ENCODE measurements around the gene PALB2. TPM values are rescaled to one million over a fixed set of nuclear protein-coding genes. Genes with fewer than 3 reads are reported as not detected.

The PALB2 gene
- 10 to 100 TPM; 22.1 to 27.3 (median 22.9) TPM for total RNA-seq

DNA sequence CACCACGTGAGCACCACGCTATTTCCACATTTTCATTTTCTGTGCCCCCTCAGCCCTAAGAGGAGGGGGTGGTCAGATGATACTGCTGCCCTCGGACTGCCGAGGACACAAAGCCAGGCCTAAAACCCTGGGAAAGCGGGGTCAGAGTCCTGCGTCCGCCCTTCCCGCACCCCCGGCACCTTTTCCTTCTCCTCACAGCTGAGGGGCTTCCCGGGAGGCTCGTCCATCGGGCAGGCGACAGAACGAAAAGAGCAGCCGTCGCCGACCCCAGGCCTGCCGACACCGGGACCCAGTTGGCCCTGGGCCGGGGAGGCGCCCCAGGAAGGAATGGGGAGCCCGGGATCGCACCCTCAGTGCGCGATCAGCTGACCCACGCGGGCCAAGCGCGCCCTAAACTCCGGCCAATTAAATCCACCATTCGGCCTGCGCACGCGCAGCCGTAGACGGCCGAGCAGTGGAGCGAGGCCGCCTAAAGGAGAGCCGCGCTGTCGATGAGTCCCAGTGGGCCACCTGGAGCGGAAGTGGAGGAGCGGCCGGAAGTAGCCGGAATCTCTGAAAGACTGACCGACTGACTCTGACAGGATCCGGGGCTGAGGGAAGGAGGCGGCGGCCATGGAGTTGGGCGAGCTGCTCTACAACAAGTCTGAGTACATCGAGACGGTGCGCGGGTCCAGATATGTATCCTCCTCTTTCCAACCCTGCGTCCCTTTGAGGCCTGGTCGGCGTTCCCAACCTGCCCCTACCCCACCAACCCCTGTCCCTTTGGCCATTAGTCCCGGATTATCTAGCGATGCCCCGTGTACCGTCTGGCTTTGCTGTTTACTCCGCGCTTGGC lies at the start of gene PALB2, which contains the start of gene DCTN5:
PALB2 (minus strand) TSS at position 380 of the 835 bp plus-strand sequence; CDS start at position 227, 153 bp downstream.
DCTN5 (plus strand) TSS at position 536 of the 835 bp plus-strand sequence; CDS start at position 613, 77 bp downstream.
- DNase-seq, result peak; percentile 78
- peaks cover 36% of the 10 kb centered on the region for H3K4me1 Mint-ChIP-seq (ENCODE audit: low read depth)
- peak within 1 kb of the TSS; percentile 97 for H3K4me3 Mint-ChIP-seq
- H3K36me3 Mint-ChIP-seq (ENCODE audit: insufficient read depth), result peaks cover 24% of the 10 kb centered on the region
- no peaks in the 10 kb centered on the region for H3K9me3 Mint-ChIP-seq
- peak; percentile 97 to 98 for ATAC-seq
- no peaks in the 10 kb centered on the region for H3K27me3 Mint-ChIP-seq (ENCODE audit: low read depth)

DNA sequence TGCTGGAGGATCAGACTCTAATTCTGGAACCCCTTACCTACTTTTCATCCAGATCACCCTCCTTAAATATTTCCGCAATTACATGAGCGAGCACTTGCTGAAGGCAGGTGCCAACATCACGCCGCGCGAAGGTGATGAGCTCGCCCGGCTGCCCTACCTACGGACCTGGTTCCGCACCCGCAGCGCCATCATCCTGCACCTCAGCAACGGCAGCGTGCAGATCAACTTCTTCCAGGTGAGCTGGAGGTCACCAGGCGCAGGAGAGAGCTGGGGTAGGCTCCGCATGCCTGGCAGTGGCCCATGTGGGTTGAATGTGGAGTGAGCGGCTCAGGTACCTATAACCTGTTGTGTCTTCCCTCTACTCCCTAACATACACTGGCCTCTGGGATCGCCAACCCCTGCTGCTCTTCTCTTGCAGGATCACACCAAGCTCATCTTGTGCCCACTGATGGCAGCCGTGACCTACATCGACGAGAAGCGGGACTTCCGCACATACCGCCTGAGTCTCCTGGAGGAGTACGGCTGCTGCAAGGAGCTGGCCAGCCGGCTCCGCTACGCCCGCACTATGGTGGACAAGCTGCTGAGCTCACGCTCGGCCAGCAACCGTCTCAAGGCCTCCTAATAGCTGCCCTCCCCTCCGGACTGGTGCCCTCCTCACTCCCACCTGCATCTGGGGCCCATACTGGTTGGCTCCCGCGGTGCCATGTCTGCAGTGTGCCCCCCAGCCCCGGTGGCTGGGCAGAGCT lies 48.5 kb upstream of the PALB2 start:
- ATAC-seq (no peak), DNase-seq (no peak)
- Mint-ChIP-seq H3K9me3 (no peaks in the 10 kb centered on the region), H3K27me3 (ENCODE audit: low read depth) (no peaks in the 10 kb centered on the region), H3K36me3 (ENCODE audit: insufficient read depth) (peaks cover 20% of the 10 kb centered on the region), H3K4me3 (no peak overlapping the region), H3K4me1 (ENCODE audit: low read depth) (no peaks in the 10 kb centered on the region)

DNA sequence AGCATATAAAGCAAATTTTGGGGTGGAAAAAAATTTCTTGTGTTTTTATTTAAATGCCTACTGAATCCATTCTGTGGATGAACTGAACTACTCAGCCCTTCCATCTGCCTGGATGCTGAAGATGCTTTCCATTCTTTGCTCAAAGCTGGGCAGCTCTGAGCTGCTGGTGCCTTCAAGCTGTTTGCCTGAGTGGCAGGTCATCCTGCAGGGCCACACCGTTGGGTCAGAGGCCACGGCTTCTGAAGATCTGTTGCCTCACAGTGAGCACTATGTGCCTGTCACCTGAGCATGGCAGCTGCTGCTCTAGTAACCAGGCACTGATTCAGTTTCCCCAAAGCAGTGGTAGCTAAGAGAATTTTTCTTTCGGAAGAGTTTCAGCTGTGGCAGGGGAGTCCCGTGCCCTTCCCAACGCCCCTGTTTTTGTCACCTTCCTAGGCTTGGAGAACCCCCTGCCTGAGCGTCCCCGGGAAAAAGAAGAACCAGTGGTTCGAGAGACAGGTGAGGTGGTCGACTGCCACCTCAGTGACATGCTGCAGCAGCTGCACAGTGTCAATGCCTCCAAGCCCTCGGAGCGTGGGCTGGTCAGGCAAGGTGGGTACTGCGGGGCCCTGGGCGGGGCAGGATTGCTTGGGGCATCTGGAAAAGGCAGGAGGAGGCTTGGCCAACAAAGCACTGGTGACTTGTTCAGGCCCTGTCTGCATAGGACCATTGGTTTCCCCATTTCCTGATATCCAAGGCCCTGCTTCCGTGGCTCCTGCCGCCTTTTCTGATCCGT lies 46.1 kb upstream of the PALB2 start:
- Mint-ChIP-seq H3K36me3 (ENCODE audit: insufficient read depth) (peaks cover 20% of the 10 kb centered on the region), H3K27me3 (ENCODE audit: low read depth) (no peaks in the 10 kb centered on the region), H3K9me3 (no peaks in the 10 kb centered on the region), H3K4me3 (no peak overlapping the region), H3K4me1 (ENCODE audit: low read depth) (no peaks in the 10 kb centered on the region)
- no peak for ATAC-seq
- DNase-seq, result no peak

DNA sequence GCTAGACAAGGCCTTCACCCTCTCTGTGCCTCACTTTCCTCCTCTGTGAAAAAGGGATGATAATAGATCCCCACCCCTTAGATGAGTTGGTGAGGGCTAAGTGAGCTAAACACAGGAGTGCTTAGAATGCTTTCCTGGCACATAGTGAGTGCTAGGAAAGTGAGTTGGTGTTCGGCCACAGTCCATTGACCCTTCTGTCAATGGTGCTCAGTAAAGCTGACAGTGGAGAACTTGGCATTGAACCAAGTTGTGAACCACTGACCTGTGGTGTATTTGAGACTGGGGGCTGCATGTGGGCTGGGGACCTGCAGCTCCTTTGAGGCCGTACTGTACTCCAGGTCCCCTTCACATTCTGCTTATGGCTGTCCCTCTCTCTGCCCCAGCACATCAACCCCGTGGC lies 42.4 kb upstream of the PALB2 start:
- H3K9me3 Mint-ChIP-seq, result no peaks in the 10 kb centered on the region
- no peak overlapping the region for H3K4me3 Mint-ChIP-seq
- peaks cover 11% of the 10 kb centered on the region for H3K4me1 Mint-ChIP-seq (ENCODE audit: low read depth)
- no peak for ATAC-seq
- peaks cover 12% of the 10 kb centered on the region for H3K36me3 Mint-ChIP-seq (ENCODE audit: insufficient read depth)
- H3K27me3 Mint-ChIP-seq (ENCODE audit: low read depth), result peaks cover 3% of the 10 kb centered on the region
- no peak for DNase-seq

DNA sequence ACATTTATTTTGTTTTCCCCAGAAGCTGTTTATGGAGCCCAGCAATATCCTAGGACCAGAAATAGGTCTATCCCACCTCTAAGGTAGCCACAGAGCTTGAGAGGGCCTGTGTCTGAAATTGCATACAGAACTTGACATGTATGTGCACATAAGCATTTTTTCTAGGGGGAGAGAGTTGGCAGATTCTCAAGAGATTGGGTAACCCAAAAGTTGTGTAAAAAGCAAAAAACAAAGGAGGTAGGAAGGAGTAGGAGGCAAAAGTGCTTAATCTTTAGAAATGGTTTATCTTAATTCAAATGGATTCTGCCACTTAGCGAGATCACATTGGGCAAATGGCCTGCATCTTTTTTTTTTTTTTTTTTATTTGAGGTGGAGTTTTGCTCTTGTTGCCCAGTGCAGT lies 41.1 kb upstream of the PALB2 start:
- Mint-ChIP-seq H3K27me3 (ENCODE audit: low read depth) (peaks cover 3% of the 10 kb centered on the region), H3K36me3 (ENCODE audit: insufficient read depth) (peaks cover 7% of the 10 kb centered on the region), H3K4me1 (ENCODE audit: low read depth) (peaks cover 14% of the 10 kb centered on the region), H3K4me3 (no peak overlapping the region), H3K9me3 (no peaks in the 10 kb centered on the region)
- ATAC-seq (no peak), DNase-seq (no peak)

DNA sequence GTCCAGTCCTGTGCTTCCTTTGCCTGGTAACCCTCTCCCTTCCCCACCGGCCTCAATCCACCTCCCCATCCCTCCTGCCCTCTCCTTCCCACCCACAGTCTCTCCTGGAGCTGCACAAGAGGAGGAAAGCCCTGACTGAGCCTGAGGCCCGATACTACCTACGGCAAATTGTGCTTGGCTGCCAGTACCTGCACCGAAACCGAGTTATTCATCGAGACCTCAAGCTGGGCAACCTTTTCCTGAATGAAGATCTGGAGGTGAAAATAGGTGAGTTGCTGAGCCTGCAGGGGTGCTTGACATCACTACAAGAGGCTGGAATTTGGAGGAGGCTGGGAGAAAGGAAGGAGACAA lies 38.9 kb upstream of the PALB2 start:
- H3K9me3 Mint-ChIP-seq, result no peaks in the 10 kb centered on the region
- H3K4me3 Mint-ChIP-seq, result peak overlapping the region; percentile 79
- H3K36me3 Mint-ChIP-seq (ENCODE audit: insufficient read depth), result peaks cover 5% of the 10 kb centered on the region
- ATAC-seq (no peak), DNase-seq (no peak)
- peaks cover 3% of the 10 kb centered on the region for H3K27me3 Mint-ChIP-seq (ENCODE audit: low read depth)
- peaks cover 14% of the 10 kb centered on the region for H3K4me1 Mint-ChIP-seq (ENCODE audit: low read depth)

DNA sequence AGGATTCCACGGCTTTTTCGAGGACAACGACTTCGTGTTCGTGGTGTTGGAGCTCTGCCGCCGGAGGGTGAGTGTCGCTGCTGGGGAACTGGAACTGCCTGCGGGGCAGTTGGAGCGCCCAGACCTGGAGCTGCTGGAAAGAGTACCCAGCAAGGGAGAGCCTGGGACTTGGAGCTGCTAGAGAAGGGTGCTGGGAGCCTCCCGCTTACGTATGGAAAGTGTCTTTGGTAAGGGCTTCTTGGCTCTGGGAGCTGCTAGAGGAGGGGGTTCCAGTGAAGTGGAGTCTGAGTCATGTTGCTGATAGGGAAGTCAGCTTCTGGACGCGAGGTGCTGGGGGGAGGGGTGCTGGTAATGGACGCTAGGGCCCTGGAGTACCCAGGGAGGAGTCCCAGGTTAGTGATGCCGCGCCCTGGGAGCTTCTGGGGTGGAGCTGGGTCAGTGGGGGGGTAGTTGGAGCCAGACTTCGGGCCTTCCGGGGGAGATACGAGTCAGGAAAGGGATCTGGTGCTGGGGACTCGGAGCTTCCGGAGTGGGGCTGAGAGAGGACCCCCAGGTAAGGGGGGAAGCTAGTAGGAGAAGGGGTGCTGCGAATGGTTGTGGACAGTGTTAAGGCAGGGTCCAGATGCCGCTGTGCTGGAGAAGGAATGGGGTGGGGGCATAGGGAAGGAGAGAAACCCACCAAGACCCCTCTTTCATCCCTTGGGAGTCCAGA lies 38.3 kb upstream of the PALB2 start:
- H3K27me3 Mint-ChIP-seq (ENCODE audit: low read depth), result peaks cover 3% of the 10 kb centered on the region
- ATAC-seq (no peak), DNase-seq (no peak)
- peaks cover 14% of the 10 kb centered on the region for H3K4me1 Mint-ChIP-seq (ENCODE audit: low read depth)
- H3K9me3 Mint-ChIP-seq, result no peaks in the 10 kb centered on the region
- peaks cover 5% of the 10 kb centered on the region for H3K36me3 Mint-ChIP-seq (ENCODE audit: insufficient read depth)
- H3K4me3 Mint-ChIP-seq, result peak overlapping the region; percentile 79

DNA sequence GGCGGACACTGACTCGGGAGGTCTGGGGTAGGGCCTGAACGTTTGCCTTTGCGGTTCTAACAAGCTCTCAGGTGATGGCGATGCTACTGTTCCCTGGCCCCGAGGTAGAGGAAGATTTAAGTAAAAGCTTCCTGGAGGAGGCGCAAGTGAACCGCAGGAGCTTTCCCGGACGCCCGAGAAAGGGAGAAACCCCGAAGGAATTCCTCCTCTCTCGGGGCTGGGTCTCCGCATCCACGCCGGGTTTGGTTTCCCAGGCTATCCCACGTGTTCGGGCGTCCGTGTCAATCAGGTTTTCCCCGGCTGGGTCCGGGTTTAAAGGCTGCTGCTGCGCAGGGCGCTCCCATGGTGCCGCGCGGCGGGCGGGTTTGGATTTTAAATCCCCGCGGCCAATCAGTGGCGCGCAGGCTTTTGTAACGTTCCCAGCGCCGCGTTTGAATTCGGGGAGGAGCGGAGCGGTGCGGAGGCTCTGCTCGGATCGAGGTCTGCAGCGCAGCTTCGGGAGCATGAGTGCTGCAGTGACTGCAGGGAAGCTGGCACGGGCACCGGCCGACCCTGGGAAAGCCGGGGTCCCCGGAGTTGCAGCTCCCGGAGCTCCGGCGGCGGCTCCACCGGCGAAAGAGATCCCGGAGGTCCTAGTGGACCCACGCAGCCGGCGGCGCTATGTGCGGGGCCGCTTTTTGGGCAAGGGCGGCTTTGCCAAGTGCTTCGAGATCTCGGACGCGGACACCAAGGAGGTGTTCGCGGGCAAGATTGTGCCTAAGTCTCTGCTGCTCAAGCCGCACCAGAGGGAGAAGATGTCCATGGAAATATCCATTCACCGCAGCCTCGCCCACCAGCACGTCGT lies 37.5 kb upstream of the PALB2 start, which contains the start of gene PLK1:
PLK1 (plus strand) TSS at position 460 of the 844 bp plus-strand sequence; CDS start at position 504, 44 bp downstream.
- Mint-ChIP-seq H3K27me3 (ENCODE audit: low read depth) (peaks cover 3% of the 10 kb centered on the region), H3K9me3 (no peaks in the 10 kb centered on the region), H3K4me3 (peak within 1 kb of the TSS; percentile 79), H3K36me3 (ENCODE audit: insufficient read depth) (peaks cover 6% of the 10 kb centered on the region), H3K4me1 (ENCODE audit: low read depth) (peaks cover 14% of the 10 kb centered on the region)
- DNase-seq (peak; percentile 55), ATAC-seq (peak; percentile 99)

DNA sequence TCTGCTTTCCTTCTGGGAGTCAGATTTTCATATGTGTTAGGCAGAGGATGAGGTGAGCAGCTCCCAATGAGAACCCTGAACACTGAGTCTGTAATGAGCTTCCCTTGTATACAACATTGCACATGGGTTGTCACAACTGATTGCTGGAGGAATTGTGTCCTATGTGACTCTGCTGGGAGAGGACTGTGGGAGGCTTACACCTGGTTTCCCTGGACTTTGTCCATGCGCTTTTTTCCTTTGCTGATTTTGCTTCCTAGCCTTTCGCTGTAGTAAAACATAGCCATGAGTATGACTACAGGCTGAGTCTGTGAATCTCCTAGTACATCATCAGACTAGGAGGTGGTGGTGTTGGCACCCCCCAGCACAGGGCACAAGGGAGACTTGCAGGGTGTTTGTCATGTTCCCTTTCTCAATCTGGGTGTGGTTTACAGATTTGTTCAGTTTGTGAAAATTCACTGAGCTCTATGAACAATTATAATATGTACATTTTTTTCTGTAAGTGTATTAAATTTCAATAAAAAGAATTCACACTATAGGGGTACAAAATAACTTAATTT lies 35.9 kb upstream of the PALB2 start:
- Mint-ChIP-seq H3K4me3 (peak overlapping the region; percentile 79), H3K36me3 (ENCODE audit: insufficient read depth) (peaks cover 6% of the 10 kb centered on the region), H3K9me3 (no peaks in the 10 kb centered on the region), H3K27me3 (ENCODE audit: low read depth) (peaks cover 3% of the 10 kb centered on the region), H3K4me1 (ENCODE audit: low read depth) (peaks cover 14% of the 10 kb centered on the region)
- no peak for ATAC-seq
- no peak for DNase-seq

DNA sequence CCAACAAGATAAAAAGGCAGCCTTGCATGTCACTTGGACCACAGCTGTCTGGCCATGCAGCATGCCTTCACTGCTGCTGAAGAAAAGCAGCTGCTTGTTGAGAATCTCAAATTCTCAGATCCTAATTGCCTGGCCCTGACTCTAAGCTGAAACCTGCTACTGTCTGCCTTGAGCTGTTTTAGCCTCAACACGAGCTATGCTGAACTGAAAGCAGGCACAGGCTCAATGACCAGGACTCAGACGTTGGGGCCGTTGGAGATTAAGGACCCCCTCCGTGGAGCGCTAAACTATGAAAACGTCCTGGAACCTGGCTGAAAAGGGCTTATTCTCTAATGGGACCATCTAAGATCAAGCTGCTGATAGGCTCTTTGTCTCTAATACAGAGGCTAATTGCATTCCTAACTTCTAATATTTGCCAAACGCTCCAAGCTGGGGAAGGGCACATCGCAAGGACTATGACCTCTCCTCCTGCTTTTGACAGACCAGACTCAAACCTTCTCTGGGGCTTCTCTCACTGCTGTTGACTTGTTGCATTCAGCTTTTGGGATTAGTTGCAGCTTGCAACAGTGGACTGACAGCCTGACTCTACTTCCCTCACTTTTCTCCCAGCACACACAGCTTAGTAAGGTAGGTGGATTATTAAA lies 33.0 kb upstream of the PALB2 start:
- H3K9me3 Mint-ChIP-seq, result no peaks in the 10 kb centered on the region
- H3K27me3 Mint-ChIP-seq (ENCODE audit: low read depth), result no peaks in the 10 kb centered on the region
- no peak overlapping the region for H3K4me3 Mint-ChIP-seq
- ATAC-seq, result no peak
- no peak for DNase-seq
- peaks cover 21% of the 10 kb centered on the region for H3K4me1 Mint-ChIP-seq (ENCODE audit: low read depth)
- peaks cover 26% of the 10 kb centered on the region for H3K36me3 Mint-ChIP-seq (ENCODE audit: insufficient read depth)

DNA sequence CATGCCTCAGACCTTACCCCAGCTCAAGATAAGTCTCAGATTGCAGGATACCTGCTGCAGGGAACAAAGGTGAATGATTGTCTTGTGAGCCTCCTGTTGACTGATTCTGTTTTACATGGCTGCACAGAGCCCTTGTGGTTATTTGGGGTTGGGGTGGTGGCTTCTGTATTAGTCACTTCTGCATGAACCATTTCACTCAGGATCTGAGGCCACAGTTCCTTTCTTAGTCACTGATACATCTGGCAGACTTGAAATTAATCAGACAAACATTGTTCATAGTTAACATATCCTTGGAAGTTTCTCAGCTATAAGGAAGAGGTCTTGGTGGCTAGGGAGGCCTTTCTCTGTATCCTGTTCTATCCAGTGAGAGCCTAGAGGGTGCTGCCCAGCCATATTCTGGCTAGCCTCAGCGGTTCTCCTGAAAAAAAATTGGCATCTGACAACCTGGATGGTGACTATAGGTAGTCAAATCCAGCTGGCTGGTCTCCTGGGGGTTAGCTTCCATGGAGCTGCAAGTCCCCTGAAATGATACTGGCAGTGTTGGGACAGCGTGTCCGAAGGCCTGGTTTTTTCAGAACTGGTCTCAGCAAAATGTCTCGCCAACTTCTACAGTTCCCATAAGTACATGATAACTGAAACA lies 29.1 kb upstream of the PALB2 start:
- DNase-seq, result no peak
- Mint-ChIP-seq H3K36me3 (ENCODE audit: insufficient read depth) (peaks cover 60% of the 10 kb centered on the region), H3K4me3 (no peak overlapping the region)

DNA sequence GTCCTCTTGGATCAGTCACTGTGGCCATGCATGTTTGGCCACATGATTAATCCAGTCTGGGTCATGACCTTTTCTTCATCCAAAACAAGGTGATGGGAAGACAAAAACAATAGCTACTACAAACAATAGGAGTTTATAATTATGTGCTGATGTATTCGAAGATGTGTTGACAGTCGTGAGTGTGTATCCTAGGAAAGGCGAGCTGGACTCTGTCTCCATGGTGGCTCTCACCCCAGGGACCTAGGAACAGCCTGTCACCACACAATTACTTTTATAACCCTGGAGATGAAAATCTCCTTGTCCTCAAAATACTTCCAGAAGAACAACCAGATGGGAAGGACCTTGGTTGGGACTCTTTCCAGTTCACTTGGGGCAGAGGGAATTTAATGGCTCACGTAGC lies 27.8 kb upstream of the PALB2 start:
- Mint-ChIP-seq H3K9me3 (no peaks in the 10 kb centered on the region), H3K4me1 (ENCODE audit: low read depth) (peaks cover 19% of the 10 kb centered on the region), H3K36me3 (ENCODE audit: insufficient read depth) (peaks cover 71% of the 10 kb centered on the region), H3K27me3 (ENCODE audit: low read depth) (no peaks in the 10 kb centered on the region), H3K4me3 (no peak overlapping the region)
- ATAC-seq, result no peak
- DNase-seq, result no peak

More for the DNA sequence above, 29.1 kb upstream of the PALB2 start:
- peaks cover 19% of the 10 kb centered on the region for H3K4me1 Mint-ChIP-seq (ENCODE audit: low read depth)
- ATAC-seq, result peak; percentile 99 to 100
- H3K9me3 Mint-ChIP-seq, result no peaks in the 10 kb centered on the region
- H3K27me3 Mint-ChIP-seq (ENCODE audit: low read depth), result no peaks in the 10 kb centered on the region
